HG02981 (cell line): ENCODE results near the gene PI4K2B.
"Not testable (repeated sequence)": the region's sequence is repeated elsewhere in the genome, so short reads cannot be mapped to it uniquely, and the experiment has no call there.

Experiments used
- ATAC-seq: cut with Tn5 transposase; IDR thresholded peaks from one replicate; pipeline ENCODE4 v1.9.1; 2021; ENCODE audit warnings: mild to moderate bottlenecking, moderate library complexity; ENCODE audit not compliant: unreplicated experiment

PI4K2B gene

GRCh38 chr4:25233737-25234389, at the start of gene PI4K2B:
PI4K2B (plus strand) TSS chr4:25234033; CDS start chr4:25234164, 131 bp downstream.
- peak; percentile 63 for ATAC-seq

- ATAC-seq, result no peak
Observed at GRCh38 chr4:25184056-25184455, 49.8 kb upstream of the PI4K2B start.

DNA sequence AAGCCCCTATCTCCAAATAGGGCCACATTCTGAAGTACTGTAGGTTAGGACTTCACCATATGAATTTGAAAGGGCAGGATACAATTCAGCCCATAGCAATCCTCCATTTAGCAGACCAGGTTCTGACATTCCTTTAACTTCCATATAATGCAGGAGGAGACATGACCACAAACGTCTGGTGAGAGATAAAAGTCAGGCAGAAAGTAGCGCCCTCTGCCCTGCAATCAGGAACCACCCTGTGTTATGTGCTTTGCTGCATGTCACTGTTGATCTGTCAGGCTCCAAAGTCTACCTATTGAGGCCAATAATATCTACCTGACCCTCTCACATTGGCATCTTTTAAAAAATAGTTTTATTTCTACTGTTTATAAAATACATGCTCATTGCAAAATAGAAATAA, 43.4 kb upstream of the PI4K2B start:
- ATAC-seq, result no peak

- no peak for ATAC-seq
Observed at GRCh38 chr4:25198713-25199112, 35.1 kb upstream of the PI4K2B start.

DNA sequence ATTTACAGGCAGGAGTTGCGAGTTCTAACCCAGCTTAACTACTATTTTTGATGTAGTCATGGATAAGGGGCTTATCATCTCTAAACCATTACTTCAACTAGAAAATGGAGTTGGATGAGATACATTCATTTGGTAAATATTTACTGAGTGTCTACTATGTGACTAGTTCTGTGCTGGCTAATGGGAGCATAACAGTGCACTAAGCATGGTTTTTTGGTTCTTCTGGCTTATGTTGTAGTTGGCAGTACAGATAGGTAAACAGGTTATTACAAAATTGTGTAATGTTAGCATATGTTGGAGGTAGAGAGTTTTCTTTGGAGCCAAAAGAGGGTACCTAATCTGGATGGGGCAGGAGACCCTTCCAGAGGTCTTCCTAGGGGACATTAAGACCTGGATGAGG, 25.8 kb upstream of the PI4K2B start:
- ATAC-seq, result no peak

DNA sequence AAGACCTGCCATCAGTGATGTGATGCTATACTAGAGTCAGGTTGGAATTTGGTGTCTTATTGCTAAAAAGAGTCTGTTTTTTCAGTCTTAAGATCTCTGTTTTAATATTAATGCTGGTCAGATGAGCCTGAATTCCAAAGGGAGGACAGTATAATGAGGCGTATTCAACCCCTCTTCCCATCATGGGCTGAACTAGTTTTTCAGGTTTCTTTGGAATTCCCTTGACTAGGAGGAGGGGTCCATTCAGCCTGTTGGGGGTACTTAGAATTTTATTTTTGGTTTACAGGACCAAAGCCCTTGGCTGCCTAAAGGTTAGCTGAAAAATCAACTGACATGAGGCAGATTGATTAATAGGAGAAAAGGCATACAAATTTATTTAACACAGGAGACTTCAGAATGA, 24.1 kb upstream of the PI4K2B start:
- no peak for ATAC-seq

GRCh38 chr4:25211721-25212120, 22.1 kb upstream of the PI4K2B start:
- no peak for ATAC-seq

GRCh38 chr4:25212822-25213221, 21.0 kb upstream of the PI4K2B start:
- no peak for ATAC-seq

DNA sequence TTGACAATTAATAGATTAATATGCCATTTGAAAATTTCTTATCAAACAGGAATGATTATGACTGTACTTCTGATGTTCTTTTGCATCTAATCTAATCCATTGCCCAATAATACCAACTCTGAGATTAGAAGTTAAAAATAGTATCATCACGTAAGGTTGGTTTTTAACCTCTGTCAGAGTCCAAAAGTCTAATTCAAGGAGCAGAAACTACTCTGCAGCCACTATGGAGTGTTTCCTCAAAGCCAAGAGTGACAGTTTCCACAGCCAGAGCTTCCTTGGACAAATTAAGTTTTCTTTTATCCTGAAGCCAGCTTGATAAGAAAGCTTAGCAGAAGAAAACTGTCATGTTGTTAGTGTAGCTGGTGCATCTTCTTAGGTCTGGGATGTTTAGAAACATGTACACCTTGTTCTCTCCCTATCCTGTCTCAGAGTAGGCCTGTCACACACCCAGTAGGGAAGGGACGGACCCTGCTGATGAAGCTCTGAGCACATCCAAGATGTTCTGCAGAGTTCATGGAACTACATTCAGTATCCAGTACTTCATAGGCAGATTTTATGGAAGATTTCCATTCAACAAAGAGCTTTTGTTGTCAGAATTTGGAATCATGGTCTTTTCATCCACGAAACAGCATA, 20.4 kb upstream of the PI4K2B start:
- no peak for ATAC-seq

- ATAC-seq, result not testable (repeated sequence)
Observed at GRCh38 chr4:25214750-25215149, 19.1 kb upstream of the PI4K2B start.

GRCh38 chr4:25215511-25215910, 18.3 kb upstream of the PI4K2B start:
- no peak for ATAC-seq

DNA sequence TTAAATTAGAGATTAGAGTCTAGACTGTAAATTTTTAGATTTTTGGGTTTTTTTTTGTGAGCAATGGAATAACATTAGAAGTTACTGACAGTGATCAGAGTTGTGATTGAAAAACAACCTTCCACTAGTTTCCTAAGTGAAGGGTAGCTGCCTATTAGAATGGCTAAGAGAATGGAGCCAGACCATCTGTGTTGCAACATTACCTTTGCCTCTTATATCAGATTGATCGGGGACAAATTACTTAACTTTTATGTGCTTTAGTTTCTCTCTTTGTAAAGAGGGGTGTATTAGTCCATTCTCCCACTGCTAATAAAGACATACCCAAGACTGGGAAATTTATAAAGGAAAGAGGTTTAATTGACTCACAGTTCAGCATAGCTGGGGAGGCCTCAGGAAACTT, 12.5 kb upstream of the PI4K2B start:
- no peak for ATAC-seq

- ATAC-seq, result no peak
Observed at GRCh38 chr4:25223802-25224375, 9.9 kb upstream of the PI4K2B start.

GRCh38 chr4:25229804-25230203, 4.0 kb upstream of the PI4K2B start:
- no peak for ATAC-seq

- no peak for ATAC-seq
Observed at GRCh38 chr4:25233194-25233593, 639 bp upstream of the PI4K2B start.

DNA sequence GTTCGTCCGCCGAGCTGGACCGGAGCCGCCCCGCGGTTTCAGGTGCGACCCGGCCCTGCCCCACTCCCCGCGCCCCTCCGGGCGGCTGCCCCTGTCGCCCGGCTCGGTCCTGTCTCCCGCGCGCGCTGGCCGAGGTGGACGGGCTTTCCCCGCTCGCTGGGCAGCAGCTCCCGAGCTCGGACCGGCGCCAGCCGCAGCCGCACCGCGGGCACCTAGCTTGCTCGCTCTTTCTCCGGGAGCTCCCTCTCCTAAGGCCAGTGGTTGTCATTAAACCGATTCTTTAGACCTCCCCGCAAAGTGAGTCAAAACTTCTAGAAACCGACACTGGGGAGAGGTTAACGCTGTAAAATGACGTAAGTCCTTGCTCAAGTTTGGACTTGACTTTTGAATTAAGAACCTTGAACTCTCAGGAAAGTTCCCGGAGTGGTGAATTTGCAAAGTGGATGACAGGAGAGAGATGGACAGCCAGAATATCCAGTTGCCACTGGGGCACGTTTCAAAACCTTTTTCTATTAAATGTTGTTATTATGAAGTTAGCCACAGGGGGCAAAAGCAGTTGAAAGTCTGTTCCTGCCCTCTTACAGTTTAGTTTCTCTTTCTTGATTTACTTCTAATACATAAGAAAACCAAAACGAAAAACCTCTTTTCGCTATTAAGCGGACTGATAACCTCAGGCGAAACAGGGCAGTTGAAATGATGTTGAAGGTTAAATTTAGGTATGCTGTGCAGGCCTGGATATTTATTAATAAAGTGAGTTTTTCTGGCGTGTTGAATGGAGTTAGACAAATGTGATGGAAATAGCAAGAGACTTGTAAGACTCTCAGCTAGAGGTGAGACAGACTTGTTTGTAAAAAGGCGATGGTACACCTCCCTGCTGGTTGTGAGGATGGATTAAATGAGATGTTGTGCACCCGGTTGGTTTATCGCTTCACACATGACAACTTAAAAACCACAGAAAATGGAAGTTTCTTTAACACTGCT, 847 bp downstream of the PI4K2B start:
- ATAC-seq, result peak; percentile 64

- ATAC-seq, result no peak
Observed at GRCh38 chr4:25235401-25235800, 1.6 kb downstream of the PI4K2B start.

- ATAC-seq, result not testable (repeated sequence)
Observed at GRCh38 chr4:25236030-25236429, 2.2 kb downstream of the PI4K2B start.

DNA sequence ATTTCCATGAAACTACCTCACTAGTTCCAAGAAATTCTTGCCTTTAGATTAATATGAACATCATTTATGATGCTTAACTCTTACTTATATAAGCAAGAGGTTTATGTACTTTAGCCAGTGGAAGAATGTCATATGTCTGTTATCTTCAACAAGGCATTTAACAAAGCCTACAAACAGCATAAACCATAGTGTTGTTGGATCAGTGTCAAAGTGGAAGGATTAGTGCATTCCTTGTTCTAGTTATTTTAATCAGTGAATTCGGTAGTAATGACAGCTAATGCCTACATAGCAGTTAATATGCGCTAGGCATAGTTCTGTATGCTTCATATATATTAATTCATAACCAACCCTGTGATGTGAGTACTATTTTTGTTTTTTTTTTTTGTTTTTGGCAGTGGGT, 3.1 kb downstream of the PI4K2B start:
- no peak for ATAC-seq

- ATAC-seq, result no peak
Observed at GRCh38 chr4:25238052-25238451, 4.2 kb downstream of the PI4K2B start.

DNA sequence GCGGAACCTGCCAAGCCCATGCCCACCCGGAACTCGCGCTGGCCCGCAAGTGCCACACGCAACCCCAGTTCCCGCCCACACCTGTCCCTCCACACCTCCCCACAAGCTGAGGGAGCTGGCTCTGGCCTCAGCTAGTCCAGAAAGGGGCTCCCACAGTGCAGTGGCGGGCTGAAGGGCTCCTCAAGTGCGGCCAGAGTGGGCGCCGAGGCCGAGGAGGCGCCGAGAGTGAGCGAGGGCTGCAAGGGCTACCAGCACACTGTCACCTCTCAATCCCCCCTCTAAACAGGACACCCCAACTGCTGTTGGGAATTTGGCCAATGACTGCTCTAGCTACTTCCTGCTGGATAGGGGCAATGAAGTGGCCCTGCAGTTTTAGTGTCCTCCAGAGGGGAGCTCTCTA, 5.7 kb downstream of the PI4K2B start:
- not testable (repeated sequence) for ATAC-seq
